Subcutaneous abdominal adipose tissue (tissue), 5 donors: ENCODE results near the gene PALLD.
"Not testable (repeated sequence)": the region's sequence is repeated elsewhere in the genome, so short reads cannot be mapped to it uniquely, and the experiment has no call there.

Experiments used
- H3K27ac ChIP-seq: one replicate; pipeline ENCODE4 v1.7.0; 2013; ENCODE audit warnings: low read depth, mild to moderate bottlenecking, inconsistent platforms, low read length, moderate library complexity
- H3K27me3 ChIP-seq, 5 donors: one replicate each; pipeline ENCODE4 v1.7.0; 2013; ENCODE audit warnings: low read length in 5 of 5, inconsistent platforms in 1 of 5; ENCODE audit not compliant: control insufficient read depth in 5 of 5, insufficient read depth in 4 of 5
- H3K36me3 ChIP-seq, 5 donors: one replicate each; pipeline ENCODE4 v1.7.0; 2013; ENCODE audit warnings: low read length in 5 of 5; ENCODE audit not compliant: control insufficient read depth in 5 of 5, insufficient read depth in 5 of 5
- H3K4me1 ChIP-seq, 5 donors: one replicate each; pipeline ENCODE4 v1.7.0; 2013; ENCODE audit warnings: low read length in 5 of 5, mild to moderate bottlenecking in 3 of 5, moderate library complexity in 1 of 5; ENCODE audit not compliant: control insufficient read depth in 5 of 5, insufficient read depth in 5 of 5
- H3K4me3 ChIP-seq, 5 donors: one replicate each; pipeline ENCODE4 v1.7.0; 2013; ENCODE audit warnings: low read length in 5 of 5, low read depth in 1 of 5
- H3K9ac ChIP-seq, 5 donors: one replicate each; pipeline ENCODE4 v1.7.0; 2013; ENCODE audit warnings: low read length in 5 of 5, mild to moderate bottlenecking in 4 of 5, moderate library complexity in 3 of 5
- H3K9me3 ChIP-seq, 5 donors: one replicate each; pipeline ENCODE4 v1.7.0; 2013; ENCODE audit warnings: low read length in 5 of 5; ENCODE audit not compliant: control insufficient read depth in 5 of 5
- donor health status: healthy.
- donor health status: healthy.
- donor health status: healthy.
- donor health status: healthy.
- donor health status: healthy.

The PALLD gene

GRCh38 chr4:168803732-168804131 lies 306.9 kb downstream of the PALLD start:
- Histone ChIP-seq H3K4me3 (no peak overlapping the region), H3K9me3 (no peaks in the 10 kb centered on the region), H3K27me3 (no peaks in the 10 kb centered on the region), H3K9ac (no peak overlapping the region), H3K27ac (no peak overlapping the region), H3K36me3 (no peaks in the 10 kb centered on the region), H3K4me1 (peaks cover 0 to 11% (median 6%) of the 10 kb centered on the region in 5 donors)

GRCh38 chr4:168804146-168804545 lies 307.3 kb downstream of the PALLD start:
- no peaks in the 10 kb centered on the region for H3K36me3 ChIP-seq
- H3K9ac ChIP-seq = no peak overlapping the region
- H3K27ac ChIP-seq = no peak overlapping the region
- no peaks in the 10 kb centered on the region for H3K9me3 ChIP-seq
- no peak overlapping the region for H3K4me3 ChIP-seq
- peaks cover 0 to 11% (median 6%) of the 10 kb centered on the region in 5 donors for H3K4me1 ChIP-seq
- no peaks in the 10 kb centered on the region for H3K27me3 ChIP-seq

GRCh38 chr4:168805341-168805740 lies 308.5 kb downstream of the PALLD start:
- no peaks in the 10 kb centered on the region for H3K9me3 ChIP-seq
- no peak overlapping the region for H3K9ac ChIP-seq
- H3K27ac ChIP-seq = no peak overlapping the region
- H3K4me1 ChIP-seq = peaks cover 0 to 11% (median 6%) of the 10 kb centered on the region in 5 donors
- H3K27me3 ChIP-seq = no peaks in the 10 kb centered on the region
- no peaks in the 10 kb centered on the region for H3K36me3 ChIP-seq
- no peak overlapping the region for H3K4me3 ChIP-seq

GRCh38 chr4:168806247-168806646 lies 309.4 kb downstream of the PALLD start:
- not testable (repeated sequence) for H3K4me3 ChIP-seq, H3K36me3 ChIP-seq, H3K9me3 ChIP-seq, H3K27me3 ChIP-seq, H3K27ac ChIP-seq, H3K9ac ChIP-seq
- peaks cover 0 to 11% (median 6%) of the 10 kb centered on the region in 5 donors for H3K4me1 ChIP-seq

- Histone ChIP-seq H3K9me3 (no peaks in the 10 kb centered on the region), H3K27me3 (no peaks in the 10 kb centered on the region), H3K9ac (no peak overlapping the region), H3K27ac (no peak overlapping the region), H3K4me3 (no peak overlapping the region), H3K36me3 (no peaks in the 10 kb centered on the region), H3K4me1 (peaks cover 0 to 19% (median 10%) of the 10 kb centered on the region in 5 donors)
These were observed 314.4 kb downstream of the PALLD start for GRCh38 chr4:168811207-168811606.

GRCh38 chr4:168811786-168812651 lies 315.2 kb downstream of the PALLD start:
- peaks cover 0 to 25% (median 17%) of the 10 kb centered on the region in 5 donors for H3K4me1 ChIP-seq
- no peaks in the 10 kb centered on the region for H3K36me3 ChIP-seq
- H3K4me3 ChIP-seq = no peak overlapping the region
- H3K9ac ChIP-seq = no peak overlapping the region
- no peak overlapping the region for H3K27ac ChIP-seq
- H3K9me3 ChIP-seq = no peaks in the 10 kb centered on the region
- H3K27me3 ChIP-seq = no peaks in the 10 kb centered on the region

GRCh38 chr4:168812806-168813205 lies 316.0 kb downstream of the PALLD start:
- Histone ChIP-seq H3K27me3 (no peaks in the 10 kb centered on the region), H3K9me3 (no peaks in the 10 kb centered on the region), H3K4me1 (peaks cover 0 to 29% (median 21%) of the 10 kb centered on the region in 5 donors), H3K4me3 (no peak overlapping the region), H3K36me3 (no peaks in the 10 kb centered on the region), H3K9ac (no peak overlapping the region), H3K27ac (no peak overlapping the region)

- Histone ChIP-seq H3K27ac (no peak overlapping the region), H3K9ac (no peak overlapping the region), H3K4me1 (peaks cover 0 to 29% (median 21%) of the 10 kb centered on the region in 5 donors), H3K27me3 (no peaks in the 10 kb centered on the region), H3K4me3 (no peak overlapping the region), H3K36me3 (no peaks in the 10 kb centered on the region), H3K9me3 (no peaks in the 10 kb centered on the region)
These were observed 317.0 kb downstream of the PALLD start for GRCh38 chr4:168813890-168814289.

GRCh38 chr4:168815379-168816345 lies 318.8 kb downstream of the PALLD start:
- Histone ChIP-seq H3K4me1 (peaks cover 0 to 29% (median 21%) of the 10 kb centered on the region in 5 donors), H3K36me3 (no peaks in the 10 kb centered on the region), H3K9me3 (no peaks in the 10 kb centered on the region), H3K27ac (peak overlapping the region; percentile 4), H3K9ac (no peak overlapping the region), H3K4me3 (no peak overlapping the region), H3K27me3 (no peaks in the 10 kb centered on the region)

GRCh38 chr4:168817370-168817769 lies 320.5 kb downstream of the PALLD start:
- Histone ChIP-seq H3K27me3 (no peaks in the 10 kb centered on the region), H3K4me1 (peaks cover 0 to 26% (median 17%) of the 10 kb centered on the region in 5 donors), H3K36me3 (no peaks in the 10 kb centered on the region), H3K4me3 (peak overlapping the region in 2 of 5 donors; percentile 17 to 44), H3K27ac (no peak overlapping the region), H3K9me3 (no peaks in the 10 kb centered on the region), H3K9ac (no peak overlapping the region)
